GM18868 (cell line): ENCODE results near the gene FAT2.
"Not testable (repeated sequence)": the region's sequence is repeated elsewhere in the genome, so short reads cannot be mapped to it uniquely, and the experiment has no call there.

Experiments
- ATAC-seq: cut with Tn5 transposase; IDR thresholded peaks from one replicate; pipeline ENCODE4 v1.9.1; 2021; ENCODE audit warnings: mild to moderate bottlenecking, moderate library complexity; ENCODE audit not compliant: unreplicated experiment

Gene FAT2

DNA sequence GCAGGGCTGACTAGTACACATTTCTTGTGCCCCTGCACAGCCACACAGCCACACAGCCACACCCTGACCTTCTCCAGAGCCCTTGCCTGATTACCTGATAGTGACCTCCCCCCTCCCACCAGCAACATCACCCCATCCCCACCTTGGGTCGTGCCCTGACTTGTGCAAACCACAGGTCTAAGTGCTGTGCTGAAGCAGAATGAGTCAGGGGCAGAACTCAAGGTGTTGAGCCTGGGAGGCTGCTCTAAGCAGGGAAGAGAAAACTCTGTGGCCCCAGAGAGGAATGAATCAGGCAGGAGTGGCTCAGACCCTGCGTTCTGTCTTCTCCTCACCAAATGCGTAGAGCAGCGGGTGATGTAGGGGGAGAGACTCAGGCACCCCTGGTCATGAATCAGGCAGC, 24.3 kb upstream of the FAT2 start:
- ATAC-seq = no peak

DNA sequence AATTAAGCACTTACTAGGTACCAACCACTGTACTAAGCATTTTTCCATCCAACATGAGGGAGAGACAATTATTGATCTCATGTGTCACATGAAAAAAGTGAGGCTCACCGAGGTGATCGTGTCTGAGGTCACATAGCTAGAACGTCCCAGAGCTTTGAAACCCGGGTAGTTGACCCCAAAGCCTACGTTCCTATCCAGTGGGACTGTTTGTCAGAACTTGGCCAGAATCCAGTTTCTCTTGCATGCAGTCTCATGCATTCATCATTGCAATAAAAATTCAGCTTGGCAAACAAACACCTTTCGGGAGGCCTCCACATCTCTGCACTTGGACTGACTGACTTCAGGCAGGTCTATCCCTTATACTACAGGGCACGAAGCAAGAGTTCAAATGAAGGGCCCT, 23.4 kb upstream of the FAT2 start:
- ATAC-seq = no peak

DNA sequence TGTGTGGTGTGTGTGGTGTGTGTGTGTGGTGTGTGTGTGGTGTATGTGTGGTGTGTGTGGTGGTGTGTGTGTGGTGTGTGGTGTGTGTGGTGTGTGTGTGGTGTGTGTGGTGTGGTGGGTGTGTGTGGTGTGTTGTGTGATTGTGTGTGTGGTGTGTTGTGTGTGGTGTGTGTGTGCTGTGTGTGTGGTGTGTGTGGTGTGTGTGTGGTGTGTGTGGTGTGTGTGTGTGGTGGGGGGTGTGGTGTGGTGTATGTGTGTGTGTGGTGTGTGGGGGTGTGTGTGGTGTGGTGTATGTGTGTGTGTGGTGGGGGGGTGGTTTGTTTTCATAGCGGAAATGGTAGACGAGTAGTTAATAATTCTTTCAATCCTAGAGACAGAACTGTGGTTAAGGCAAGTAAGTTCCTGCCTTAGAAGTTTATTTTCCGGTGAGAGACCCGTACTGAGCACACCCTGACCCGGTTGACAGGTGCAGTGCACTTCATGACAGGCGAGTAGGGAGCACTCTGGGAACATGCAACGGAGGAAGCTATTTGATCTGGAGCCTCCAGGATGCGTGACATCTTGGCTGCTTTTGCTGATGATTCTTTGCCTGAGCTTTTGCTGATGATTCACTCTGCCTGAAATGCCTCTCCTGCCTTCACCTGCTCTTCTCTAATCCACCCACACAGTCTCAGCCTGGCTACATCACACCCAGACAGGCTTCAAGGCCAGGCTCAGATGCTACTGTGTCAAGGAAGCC, 21.7 kb upstream of the FAT2 start:
- ATAC-seq = no peak

DNA sequence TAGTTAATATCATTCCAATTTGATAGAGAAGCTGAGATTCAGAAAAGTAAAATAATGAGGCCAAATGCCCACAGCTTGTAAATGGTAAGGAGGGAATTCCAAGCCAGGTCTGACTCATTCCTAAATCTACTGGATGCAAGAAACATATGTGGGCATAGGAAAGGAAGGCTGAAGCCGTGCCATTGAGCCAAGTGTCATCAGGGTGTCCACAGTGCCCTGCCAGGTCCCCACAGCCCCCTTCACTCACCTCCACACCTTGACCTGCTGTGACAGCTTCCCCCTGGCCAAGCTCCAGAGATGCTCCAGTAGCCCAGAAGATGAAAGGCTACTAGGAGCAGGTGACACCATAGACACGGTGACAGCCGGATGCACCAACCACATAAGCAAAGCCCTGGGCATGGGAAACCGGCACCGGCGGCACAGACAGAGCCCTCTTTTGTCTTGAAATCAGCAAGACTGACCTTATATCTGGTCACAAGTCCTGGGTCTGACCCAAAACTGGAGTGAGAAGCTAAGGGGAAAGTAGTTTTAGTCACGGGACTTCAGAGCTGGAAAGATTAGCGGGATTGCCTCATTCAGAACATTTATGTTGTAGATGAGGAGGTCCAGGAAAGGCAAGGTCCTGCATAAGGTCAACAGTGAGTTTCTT, 20.1 kb upstream of the FAT2 start:
- ATAC-seq = no peak

DNA sequence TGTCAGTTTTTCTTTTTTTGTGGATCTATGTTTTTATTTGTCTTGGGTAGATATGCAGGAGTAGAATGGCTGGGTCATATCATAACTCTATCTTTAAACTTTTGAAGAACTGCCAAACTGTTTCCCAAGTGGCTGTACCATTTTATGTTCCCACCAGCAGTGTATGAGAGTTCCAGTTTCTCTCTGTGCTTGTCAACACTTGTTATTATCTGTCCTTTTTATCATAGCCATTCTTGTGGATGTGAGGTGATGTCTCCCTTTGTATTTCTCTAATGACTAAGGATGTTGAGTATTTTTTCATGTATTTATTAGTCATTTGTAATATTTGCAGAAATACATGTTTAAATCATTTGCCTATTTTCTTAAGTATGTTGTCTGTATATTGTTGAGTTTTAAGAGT, 17.4 kb upstream of the FAT2 start:
- no peak for ATAC-seq

DNA sequence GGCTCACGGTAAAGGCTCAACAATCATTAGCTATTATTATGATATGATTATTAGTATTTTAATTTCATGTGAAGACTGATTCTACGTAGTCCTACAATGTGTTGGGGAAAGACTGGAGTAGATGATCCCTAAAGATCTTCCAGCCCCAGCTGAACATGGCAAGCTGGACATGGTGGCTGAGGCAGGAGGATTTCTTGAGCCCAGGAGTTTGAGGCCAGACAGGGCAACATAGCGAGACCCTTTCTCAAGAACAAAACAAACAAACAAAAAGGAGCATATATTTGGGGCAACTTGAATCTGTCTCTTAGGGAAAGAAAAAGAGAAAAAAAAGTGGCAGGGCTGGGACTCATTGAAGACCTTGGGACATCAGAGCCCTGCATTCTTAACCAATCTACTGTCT, 16.2 kb upstream of the FAT2 start:
- ATAC-seq = no peak

DNA sequence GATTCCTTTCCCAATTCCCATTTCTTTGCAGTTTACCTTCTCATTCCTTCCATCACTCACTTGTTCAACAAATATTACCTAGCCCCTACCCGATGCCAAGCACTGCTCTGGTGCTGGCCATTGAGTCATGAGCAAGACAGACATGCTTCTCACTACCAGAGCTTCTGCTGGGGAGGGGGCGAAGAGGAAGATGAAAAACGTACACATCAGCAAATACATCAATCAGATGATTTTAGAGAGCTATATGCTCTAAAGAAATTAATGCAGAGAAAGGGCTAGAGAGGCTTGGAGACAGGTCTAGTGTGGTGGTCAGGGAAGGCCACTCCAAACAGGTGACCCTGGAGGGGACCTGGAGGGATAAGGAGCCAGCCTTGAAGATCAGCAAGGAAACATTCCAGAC, 14.4 kb upstream of the FAT2 start:
- ATAC-seq = no peak

DNA sequence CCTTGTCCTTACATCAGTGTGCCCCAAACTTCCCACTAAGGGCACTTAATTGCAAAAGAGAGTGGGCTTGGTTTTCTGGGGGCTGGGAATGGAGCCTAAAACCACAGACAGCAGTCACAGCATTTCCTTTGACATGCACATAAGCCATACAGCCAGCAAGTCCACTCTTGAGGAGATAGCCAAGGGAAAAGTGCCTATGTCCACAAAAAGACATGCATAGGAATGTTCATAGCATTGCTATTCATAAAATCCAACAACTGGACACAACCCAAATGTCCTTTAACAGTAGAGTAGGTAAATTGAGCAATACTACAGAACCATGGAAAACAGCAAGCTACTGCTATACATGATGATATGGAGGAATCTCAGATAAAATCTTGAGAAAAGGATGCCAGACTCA, 11.7 kb upstream of the FAT2 start:
- no peak for ATAC-seq

DNA sequence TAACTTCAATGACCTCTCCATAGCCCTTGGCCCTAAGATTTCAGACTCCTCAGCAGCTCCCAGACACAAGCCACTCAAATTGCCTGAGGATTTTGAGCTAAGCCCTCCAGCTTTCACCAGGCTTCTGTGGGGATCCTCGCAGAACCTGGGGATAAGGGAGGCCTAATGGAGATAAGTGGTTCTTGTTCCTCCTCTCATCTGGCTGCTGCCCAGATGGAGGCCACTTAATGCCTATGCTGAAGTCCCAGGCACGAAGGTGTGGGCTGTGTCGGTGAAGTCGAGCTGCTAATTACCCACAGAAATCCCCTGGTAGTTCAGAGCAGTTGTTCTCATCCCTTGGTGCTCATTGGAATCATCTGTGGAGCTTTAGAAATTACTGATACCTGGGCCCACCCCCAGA, 10.3 kb upstream of the FAT2 start:
- ATAC-seq = no peak

DNA sequence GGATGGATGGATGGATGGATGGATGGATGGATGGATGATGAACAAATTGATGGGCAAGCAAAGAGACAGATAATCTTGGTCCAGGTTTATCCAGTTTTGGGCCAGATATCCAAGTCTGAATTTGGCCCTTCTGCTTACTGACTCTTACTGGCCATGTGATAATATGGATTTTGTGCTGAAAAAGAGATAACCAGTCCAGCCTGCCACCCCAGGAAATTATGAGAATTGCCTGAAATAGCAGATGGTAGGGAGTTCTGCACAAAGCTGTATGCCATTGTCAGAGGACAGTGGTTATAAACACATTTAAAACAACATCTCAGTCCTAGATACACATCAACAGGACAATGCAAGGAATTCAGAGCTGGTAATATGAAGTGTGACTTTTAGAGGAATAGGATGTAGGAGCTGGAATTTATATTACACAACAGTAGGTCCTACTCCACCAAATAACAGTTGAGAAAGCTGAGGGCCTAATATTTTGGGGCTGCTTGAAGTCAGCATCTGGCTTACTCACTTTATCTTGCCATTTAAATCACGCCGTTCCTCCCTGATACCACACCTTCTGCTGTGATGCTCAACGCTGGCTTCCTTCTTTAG, 9.0 kb upstream of the FAT2 start:
- no peak for ATAC-seq

DNA sequence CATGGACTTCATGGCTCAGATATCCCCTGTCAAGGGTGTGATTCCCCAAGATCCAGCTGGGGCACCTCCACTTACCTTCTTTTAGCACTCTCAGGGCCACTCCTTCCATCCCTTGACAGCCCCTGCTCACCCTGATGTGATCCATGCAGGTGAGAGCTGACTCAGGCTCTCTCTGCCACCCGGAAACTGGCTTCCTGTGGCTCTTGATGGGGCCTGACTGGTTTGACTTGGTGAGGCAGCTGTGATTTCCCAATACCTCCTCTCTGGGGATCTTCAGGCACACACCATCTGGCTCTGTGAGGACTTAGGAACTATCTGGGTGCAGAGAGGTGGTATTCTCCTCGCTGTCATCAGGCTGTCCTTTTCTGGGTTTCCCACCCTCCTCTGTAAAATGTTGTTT, 7.9 kb upstream of the FAT2 start:
- ATAC-seq = no peak

DNA sequence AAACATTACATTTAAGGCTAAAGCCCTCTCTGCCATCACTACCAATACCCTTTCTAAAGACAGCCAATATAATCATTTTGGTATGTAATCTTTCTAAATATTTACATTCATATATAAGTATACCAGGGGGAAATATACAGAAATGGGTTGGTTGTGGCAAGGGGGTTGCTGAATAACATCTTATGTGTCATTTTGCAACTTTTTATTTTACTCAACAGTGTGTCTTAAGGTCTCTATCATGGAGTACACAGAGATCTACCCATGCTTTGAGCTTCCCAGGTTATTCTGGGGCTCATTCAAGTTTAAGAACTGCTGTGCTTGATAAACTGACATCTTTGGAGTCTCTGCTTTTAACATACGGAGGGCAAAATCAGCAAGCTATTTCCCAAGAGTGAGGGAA, 7.4 kb upstream of the FAT2 start:
- ATAC-seq = no peak

DNA sequence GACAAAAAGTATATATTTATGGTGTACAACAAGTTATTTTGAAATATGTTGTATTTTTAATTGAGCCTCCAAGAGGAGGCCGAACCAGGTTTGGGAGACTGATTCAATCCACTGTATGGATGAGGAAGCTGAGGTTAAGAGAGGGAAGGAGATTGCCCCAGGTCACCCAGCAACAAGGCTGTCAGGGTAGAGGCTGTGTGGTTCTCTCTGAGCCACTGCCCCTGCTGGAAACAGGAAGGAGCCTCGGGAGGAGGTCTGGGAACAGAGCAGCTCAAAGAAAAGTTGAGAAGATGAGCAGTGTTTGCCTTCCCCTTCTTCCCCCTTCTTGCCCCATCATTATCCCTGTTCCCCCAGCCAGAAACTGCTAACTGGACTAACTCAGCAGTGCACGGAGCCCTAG, 6.6 kb upstream of the FAT2 start:
- ATAC-seq = no peak

DNA sequence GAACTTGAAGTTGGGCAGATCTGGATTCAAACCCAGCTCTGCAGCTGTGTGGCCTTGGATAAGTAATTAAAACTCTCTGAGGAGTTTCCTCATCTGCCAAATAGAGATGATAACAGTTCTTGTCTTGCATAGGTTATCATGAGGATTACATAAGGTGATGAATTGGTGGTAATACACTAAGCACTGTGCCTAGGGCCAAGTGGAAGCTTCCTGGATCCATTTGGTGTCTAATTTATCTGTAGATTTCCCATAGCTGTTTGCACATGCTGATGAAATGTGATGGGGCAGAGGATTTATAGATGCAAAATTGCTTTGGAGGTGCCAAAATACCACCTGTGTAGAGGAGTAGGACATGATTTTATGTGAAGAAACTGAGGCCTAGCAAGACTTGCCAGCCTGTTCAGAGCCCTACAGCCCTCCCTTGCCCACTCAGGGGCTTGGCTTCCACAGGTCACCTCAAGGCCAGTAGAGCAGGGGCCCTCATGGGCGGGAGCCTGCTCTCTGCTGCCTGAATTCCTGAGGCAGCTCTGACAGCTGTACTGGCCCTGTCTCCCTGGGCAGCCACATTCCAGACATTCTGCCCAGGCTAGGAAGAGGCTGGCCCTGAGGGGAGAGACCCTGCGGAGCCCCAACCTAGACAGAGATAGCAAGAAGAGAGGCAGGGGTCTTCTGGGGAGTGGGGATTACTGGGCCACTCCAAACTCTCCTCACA, 5.9 kb upstream of the FAT2 start:
- ATAC-seq = no peak

DNA sequence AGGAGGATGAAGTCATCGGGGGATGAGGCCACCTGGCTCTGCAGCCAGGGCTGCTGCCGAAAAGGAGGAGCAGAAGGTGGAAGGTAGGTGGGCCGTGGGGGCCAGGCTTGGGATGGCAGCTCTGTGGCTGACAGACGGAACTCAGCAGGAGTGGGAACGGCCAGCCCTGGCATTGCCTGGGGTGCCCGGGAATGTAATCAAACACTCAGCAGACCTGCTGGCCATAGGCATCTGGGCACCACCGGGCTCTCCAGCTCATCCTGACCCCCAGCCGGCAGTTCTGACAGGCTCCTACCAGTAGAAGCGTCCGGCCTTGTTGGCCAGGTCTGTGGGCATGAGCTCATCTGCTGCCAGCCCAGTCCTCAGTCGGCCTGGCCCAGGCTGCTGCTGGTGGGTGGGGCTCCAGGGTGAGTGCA, 4.3 kb upstream of the FAT2 start:
- ATAC-seq = no peak

DNA sequence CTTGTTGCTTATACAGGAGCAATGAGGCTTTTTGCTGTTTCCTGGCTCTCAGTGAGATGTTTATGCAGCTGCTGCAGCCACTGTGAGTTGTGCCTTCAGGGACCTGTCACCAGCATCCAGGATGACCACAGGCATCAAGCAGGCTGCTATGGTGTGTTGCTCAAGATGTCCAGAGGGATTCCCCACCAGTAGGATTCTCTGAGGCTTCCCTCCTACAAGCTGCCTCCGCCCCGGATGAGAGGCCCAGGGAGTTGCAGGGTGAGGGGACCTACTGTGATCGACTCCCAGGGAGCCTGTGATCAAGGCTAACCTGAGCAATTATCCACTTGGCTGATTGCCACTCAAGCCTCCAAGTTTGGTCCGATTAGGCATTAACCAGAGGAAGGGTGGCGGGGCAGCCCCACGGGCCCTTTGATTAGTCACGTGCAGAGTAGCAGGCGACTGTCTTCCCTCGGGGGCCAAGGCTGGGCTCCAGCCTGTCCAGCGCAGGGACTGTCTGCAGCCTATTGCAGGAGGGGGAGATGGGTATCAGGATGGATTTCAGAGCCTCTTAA, 1.8 kb upstream of the FAT2 start:
- no peak for ATAC-seq

DNA sequence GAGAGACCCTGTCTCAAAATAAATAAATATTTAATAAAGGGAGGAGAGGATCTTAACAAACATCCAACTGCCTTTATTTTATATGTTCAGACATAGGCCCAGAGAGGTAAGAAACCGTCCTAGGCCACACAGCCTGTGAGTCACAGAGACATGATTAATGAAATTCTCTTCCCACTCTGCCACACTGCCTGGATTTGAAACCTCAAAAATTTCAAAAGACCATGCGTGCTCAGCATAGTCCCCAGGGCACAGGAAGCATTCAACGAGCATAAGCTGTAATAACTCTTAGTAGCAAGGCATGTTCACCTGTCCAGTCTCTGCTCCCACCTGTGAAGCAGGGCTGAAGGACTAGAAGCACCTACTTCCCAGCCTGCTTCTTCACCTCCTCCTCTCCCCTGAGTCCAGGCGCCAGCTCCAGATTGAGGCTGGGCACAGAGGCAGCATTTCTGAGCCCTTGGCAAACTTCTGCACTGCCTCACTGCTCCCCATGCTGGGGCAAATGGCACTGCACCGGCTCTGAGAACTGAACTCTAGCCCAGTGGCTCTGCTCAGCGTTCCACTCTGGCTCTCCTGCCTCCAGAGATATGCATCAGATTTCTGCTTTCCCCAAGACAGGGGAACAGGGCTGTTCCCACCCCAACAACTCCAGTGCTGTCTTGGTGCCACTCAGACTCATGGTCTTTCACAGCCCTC, 1.1 kb downstream of the FAT2 start:
- no peak for ATAC-seq

DNA sequence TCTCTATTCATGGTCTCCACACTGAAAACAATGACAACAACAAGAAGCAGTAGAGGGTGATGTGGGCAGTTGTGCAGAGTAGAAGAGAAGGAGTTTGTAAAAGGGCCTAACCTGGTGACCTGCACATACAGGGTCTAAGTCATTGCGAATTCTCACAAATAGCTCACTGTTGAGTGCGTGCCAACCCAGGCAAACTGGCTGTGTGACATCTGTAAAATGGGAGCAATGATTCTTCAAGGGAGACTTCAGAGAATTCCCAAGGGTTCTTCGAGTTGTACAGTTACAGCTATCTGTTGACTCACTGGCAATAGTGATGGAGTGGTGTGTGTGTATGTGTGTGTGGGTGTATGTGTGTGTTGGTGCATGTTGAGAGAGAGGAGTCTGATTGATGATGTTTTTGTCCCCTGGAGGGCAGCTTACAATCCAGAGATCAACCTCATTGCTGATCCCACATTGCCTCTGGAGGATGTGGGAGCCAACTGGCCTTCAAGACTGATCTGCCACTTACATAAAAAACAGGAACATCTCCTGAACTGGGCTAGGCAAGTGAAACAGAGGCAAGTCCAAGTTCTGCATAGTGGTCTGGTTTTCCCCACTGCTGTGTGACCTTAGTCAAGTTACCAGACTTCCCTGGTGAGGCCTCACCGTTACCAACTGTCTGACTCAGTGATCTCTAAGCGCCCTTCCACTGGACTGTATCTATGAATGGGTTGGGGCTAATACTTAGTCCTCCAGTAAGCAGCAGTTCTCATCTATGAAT, 3.2 kb downstream of the FAT2 start:
- ATAC-seq = no peak

DNA sequence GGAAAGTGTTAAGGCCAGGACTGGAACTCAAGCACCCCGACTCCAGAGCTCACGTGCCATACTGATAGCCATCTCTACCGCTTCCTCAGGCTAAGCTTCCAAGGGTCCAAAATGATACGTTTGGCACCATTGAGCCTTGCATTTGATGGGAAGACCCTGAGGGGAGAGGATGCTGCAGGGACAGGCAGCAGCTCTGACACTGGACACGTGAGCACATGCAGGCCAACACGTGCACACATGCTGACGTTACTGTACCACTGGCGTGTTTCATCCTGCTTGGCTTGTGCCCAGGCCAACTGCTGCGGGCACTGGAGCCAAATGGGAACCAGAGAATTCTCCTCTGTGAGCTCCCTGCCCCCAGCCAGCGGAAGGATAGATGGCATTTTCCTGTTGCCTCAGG, 5.2 kb downstream of the FAT2 start:
- no peak for ATAC-seq

DNA sequence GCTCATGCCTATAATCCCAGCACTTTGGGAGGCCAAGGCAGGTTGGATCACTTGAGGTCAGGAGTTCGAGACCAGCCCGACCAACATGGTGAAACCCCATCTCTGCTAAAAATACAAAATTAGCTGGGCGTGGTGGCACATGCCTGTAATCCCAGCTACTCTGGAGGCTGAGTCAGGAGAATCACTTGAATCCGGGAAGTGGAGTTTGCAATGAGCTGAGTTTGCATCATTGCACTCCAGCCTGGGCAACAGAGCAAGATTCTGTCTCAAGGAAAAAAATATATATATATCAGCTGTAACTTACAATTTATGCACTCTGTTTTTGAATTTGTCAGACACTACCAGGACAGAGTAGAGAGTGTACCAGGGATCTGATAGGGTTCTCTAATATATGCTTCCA, 5.8 kb downstream of the FAT2 start:
- not testable (repeated sequence) for ATAC-seq
